HG03135 (cell line): ENCODE measurements around the gene ARMS2.

ENCODE experiments used
- ATAC-seq: cut with Tn5 transposase; IDR thresholded peaks from one replicate; pipeline ENCODE4 v1.9.1; 2021; ENCODE audit warnings: mild to moderate bottlenecking, moderate library complexity; ENCODE audit not compliant: unreplicated experiment

The ARMS2 gene

GRCh38 chr10:122450353-122450990 lies 4.0 kb upstream of the ARMS2 start:
- no peak for ATAC-seq

- ATAC-seq = no peak
These were observed 382 bp upstream of the ARMS2 start for GRCh38 chr10:122454071-122454470.

- no peak for ATAC-seq
These were observed 1.1 kb downstream of the ARMS2 start for GRCh38 chr10:122455376-122456079.

- no peak for ATAC-seq
These were observed 3.5 kb downstream of the ARMS2 start for GRCh38 chr10:122457934-122458333.

GRCh38 chr10:122458693-122459092 lies 4.2 kb downstream of the ARMS2 start:
- ATAC-seq = no peak

- no peak for ATAC-seq
These were observed 5.3 kb downstream of the ARMS2 start for GRCh38 chr10:122459561-122460273.

- ATAC-seq = no peak
These were observed 6.4 kb downstream of the ARMS2 start for GRCh38 chr10:122460891-122461293.

GRCh38 chr10:122461367-122461728 lies 6.9 kb downstream of the ARMS2 start, which contains the start of gene HTRA1:
HTRA1 (plus strand) TSS chr10:122461553; CDS start chr10:122461653, 100 bp downstream.
- ATAC-seq = no peak

GRCh38 chr10:122461729-122462532 lies 7.5 kb downstream of the ARMS2 start:
- ATAC-seq = no peak

GRCh38 chr10:122462533-122463465 lies 8.3 kb downstream of the ARMS2 start:
- ATAC-seq = no peak

GRCh38 chr10:122463466-122464249 lies 9.2 kb downstream of the ARMS2 start:
- ATAC-seq = no peak

- ATAC-seq = no peak
These were observed 9.7 kb downstream of the ARMS2 start for GRCh38 chr10:122464250-122464510.

GRCh38 chr10:122464586-122464985 lies 10.1 kb downstream of the ARMS2 start:
- ATAC-seq = no peak

GRCh38 chr10:122465401-122466040 lies 11.1 kb downstream of the ARMS2 start:
- no peak for ATAC-seq

- no peak for ATAC-seq
These were observed 12.5 kb downstream of the ARMS2 start for GRCh38 chr10:122466951-122467381.

- ATAC-seq = no peak
These were observed 13.2 kb downstream of the ARMS2 start for GRCh38 chr10:122467701-122468100.

- ATAC-seq = no peak
These were observed 14.0 kb downstream of the ARMS2 start for GRCh38 chr10:122468307-122468925.

- ATAC-seq = no peak
These were observed 14.7 kb downstream of the ARMS2 start for GRCh38 chr10:122468926-122469781.
